Right lobe of liver (tissue), 4 donors: ENCODE measurements around the gene SETBP1.

Experiments
- CTCF ChIP-seq, 4 donors: fragments of 200-600 bp in 3 of 4; fragments of 450-650 bp in 1 of 4; IDR thresholded peaks; one replicate each; pipeline versions ENCODE4 v1.5.1 to v1.8.0; 2016 to 2022; ENCODE audit warnings: antibody characterized with exemption in 4 of 4, mild to moderate bottlenecking in 2 of 4
- POLR2A ChIP-seq: fragments of 450-650 bp; IDR thresholded peaks from one replicate; pipeline ENCODE4 v1.6.1; 2017; ENCODE audit warnings: antibody characterized with exemption, mild to moderate bottlenecking
- donor health status: DM: no; HTN: no; CAD: no.
- donor health status: DM: no; HTN: no; CAD: no.
- donor health status: DM: no; HTN: yes; CAD: no.

GRCh38 chr18:44782617-44783016, 101.9 kb downstream of the SETBP1 start:
- TF ChIP-seq CTCF (IDR thresholded peaks at IDR 0.05): no peak
- no peak for TF ChIP-seq POLR2A
